NB4 (cell line): ENCODE results near the gene ALMS1.

Source experiments
- CTCF ChIP-seq: IDR thresholded peaks from one replicate; pipeline ENCODE4 v1.5.1; 2012; ENCODE audit warnings: low read depth, low read length
- MAX ChIP-seq: IDR thresholded peaks from 2 replicates; pipeline ENCODE4 v1.6.1; 2011; ENCODE audit warnings: low read depth, low read length
- POLR2A ChIP-seq: IDR thresholded peaks from 2 replicates; pipeline ENCODE4 v1.6.1; 2011; ENCODE audit warnings: mild to moderate bottlenecking; ENCODE audit not compliant: insufficient read length; ENCODE audit errors: extremely low read depth

DNA sequence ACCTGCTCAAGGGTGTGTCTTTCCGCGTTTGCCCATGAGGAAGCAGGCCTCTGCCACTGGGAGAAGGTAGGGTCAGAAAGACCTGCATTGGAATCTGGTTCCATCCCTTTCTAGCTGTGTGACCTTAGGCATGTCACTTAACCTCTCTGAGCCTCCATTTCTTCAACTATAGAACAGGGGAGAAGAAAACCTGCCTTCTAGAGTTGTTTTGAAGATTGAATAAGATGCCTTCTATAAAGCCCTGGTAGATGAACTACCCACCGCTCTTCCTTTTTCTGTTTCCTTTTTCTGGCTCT, 256.1 kb downstream of the ALMS1 start:
- TF ChIP-seq CTCF (no peak), POLR2A (no peak), MAX (no peak)
